Measurements from ENCODE around the gene HSPA14.
"Not testable (repeated sequence)": the region's sequence is repeated elsewhere in the genome, so short reads cannot be mapped to it uniquely, and the experiment has no call there.

Gene HSPA14

GRCh38 chr10:14837757-14838581 is at the start of gene HSPA14, which contains the start of the genes CDNF and MSANTD7:
Gene HSPA14 (plus strand): TSS chr10:14838306. CDS start chr10:14838403, 97 bp downstream.
Gene CDNF (minus strand): TSS chr10:14838037. CDS start chr10:14837946, 91 bp downstream.
Gene MSANTD7 (plus strand): TSS chr10:14838306. CDS start chr10:14842285, 3,979 bp downstream.
- DNase-seq, result peak; percentile 97

GRCh38 chr10:14798636-14799035 is 39.5 kb upstream of the HSPA14 start:
- no peak for DNase-seq

- DNase-seq, result peak; percentile 73
These were observed 37.7 kb upstream of the HSPA14 start for GRCh38 chr10:14800397-14800796.

GRCh38 chr10:14801723-14802122 is 36.4 kb upstream of the HSPA14 start:
- DNase-seq, result peak; percentile 39

GRCh38 chr10:14803827-14804226 is 34.3 kb upstream of the HSPA14 start:
- no peak for DNase-seq

GRCh38 chr10:14806318-14806717 is 31.8 kb upstream of the HSPA14 start:
- no peak for DNase-seq

- DNase-seq, result peak; percentile 89
These were observed 26.8 kb upstream of the HSPA14 start for GRCh38 chr10:14810969-14811953.

- no peak for DNase-seq
These were observed 25.8 kb upstream of the HSPA14 start for GRCh38 chr10:14812271-14812670.

GRCh38 chr10:14815681-14816080 is 22.4 kb upstream of the HSPA14 start:
- DNase-seq, result no peak

- not testable (repeated sequence) for DNase-seq
These were observed 21.4 kb upstream of the HSPA14 start for GRCh38 chr10:14816717-14817116.

GRCh38 chr10:14820010-14820774 is 17.9 kb upstream of the HSPA14 start:
- no peak for DNase-seq

GRCh38 chr10:14820775-14821154 is 17.3 kb upstream of the HSPA14 start:
- DNase-seq, result no peak

- DNase-seq, result no peak
These were observed 16.3 kb upstream of the HSPA14 start for GRCh38 chr10:14821635-14822375.

GRCh38 chr10:14822879-14823755 is 15.0 kb upstream of the HSPA14 start:
- peak; percentile 62 for DNase-seq

GRCh38 chr10:14823966-14824365 is 14.1 kb upstream of the HSPA14 start:
- DNase-seq, result no peak

- DNase-seq, result peak; percentile 76
These were observed 11.9 kb upstream of the HSPA14 start for GRCh38 chr10:14826076-14826829.

- DNase-seq, result no peak
These were observed 5.0 kb upstream of the HSPA14 start for GRCh38 chr10:14833106-14833505.

- no peak for DNase-seq
These were observed 1.9 kb upstream of the HSPA14 start for GRCh38 chr10:14836208-14836607.

GRCh38 chr10:14837003-14837756 is 926 bp upstream of the HSPA14 start:
- DNase-seq, result no peak

Measured in RPMI8226 (cell line).